Neural cell (in vitro differentiated cells): ENCODE data around the gene DTX1.

Experiments
- EP300 ChIP-seq: fragments of 450-650 bp; conservative IDR thresholded peaks from 2 replicates; pipeline ENCODE4 v1.6.1; 2014; ENCODE audit warnings: antibody characterized with exemption, mild to moderate bottlenecking, moderate library complexity; ENCODE audit not compliant: poor library complexity, severe bottlenecking
- TF ChIP-seq, protein P1 (sequence below): fragments of 450-650 bp; IDR thresholded peaks from 2 replicates; pipeline ENCODE4 v1.5.1; 2014; ENCODE audit warnings: antibody characterized with exemption, mild to moderate bottlenecking, moderate library complexity; ENCODE audit not compliant: poor library complexity, severe bottlenecking

DNA sequence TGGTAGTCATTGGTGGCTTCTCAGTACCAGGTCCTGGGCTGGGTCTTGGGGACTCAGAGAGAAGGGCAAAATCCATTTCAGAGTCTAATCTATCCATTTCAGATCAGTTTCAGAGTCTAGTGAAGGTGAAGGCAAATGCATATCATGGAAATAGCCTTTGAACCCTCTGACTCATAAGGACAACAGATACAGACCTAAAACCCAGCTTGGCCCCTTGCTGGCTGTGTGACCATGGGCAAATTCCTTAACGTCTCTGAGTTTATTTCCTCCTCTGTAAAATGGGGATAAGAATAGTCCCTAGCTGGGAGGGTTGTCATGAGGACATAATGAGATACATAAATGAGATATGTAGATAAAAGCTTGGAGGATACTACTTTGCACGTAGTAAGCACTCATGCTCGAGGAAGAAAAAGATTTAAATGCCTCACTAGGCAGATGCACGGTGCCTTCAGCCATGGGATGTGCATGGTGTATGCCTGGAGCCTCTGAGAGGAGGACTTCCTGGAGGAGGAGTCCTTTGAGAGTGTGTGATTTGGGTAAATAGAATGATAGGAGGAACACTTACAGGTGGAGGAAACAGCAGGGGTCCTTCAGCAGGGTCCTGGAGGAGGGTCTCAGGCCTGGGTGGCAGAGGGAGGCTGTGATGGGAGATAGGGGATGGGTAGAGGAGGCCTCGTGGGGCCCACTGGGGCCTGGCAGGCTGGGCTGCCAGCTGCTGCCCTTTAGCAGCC lies 8.0 kb downstream of the DTX1 start:
- TF ChIP-seq, protein P1, sequence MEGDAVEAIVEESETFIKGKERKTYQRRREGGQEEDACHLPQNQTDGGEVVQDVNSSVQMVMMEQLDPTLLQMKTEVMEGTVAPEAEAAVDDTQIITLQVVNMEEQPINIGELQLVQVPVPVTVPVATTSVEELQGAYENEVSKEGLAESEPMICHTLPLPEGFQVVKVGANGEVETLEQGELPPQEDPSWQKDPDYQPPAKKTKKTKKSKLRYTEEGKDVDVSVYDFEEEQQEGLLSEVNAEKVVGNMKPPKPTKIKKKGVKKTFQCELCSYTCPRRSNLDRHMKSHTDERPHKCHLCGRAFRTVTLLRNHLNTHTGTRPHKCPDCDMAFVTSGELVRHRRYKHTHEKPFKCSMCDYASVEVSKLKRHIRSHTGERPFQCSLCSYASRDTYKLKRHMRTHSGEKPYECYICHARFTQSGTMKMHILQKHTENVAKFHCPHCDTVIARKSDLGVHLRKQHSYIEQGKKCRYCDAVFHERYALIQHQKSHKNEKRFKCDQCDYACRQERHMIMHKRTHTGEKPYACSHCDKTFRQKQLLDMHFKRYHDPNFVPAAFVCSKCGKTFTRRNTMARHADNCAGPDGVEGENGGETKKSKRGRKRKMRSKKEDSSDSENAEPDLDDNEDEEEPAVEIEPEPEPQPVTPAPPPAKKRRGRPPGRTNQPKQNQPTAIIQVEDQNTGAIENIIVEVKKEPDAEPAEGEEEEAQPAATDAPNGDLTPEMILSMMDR: no peak
- no peak for TF ChIP-seq EP300
